ENCODE measurements around the gene PAX8. TPM values are rescaled to one million over a fixed set of nuclear protein-coding genes. Genes with fewer than 3 reads are reported as not detected.
A peak's percentile ranks its signal among the peaks of the same experiment; 100 is the strongest.

Gene PAX8
- total RNA-seq, 1 donor from 2014 or later = 56.9 TPM

GRCh38 chr2:113192459-113193100, 86.1 kb downstream of the PAX8 start:
- Mint-ChIP-seq H3K27ac (no peak overlapping the region), H3K4me1 (ENCODE audit: unreplicated experiment) (no peaks in the 10 kb centered on the region), H3K9me3 (no peaks in the 10 kb centered on the region), H3K36me3 (no peaks in the 10 kb centered on the region), H3K4me3 (no peak overlapping the region), H3K27me3 (no peaks in the 10 kb centered on the region)
- TF ChIP-seq CTCF (conservative IDR thresholded peaks at IDR 0.05) = no peak
- DNase-seq (ENCODE audit: extremely low spot score, unreplicated experiment) = no peak

GRCh38 chr2:113190871-113191270, 87.8 kb downstream of the PAX8 start:
- TF ChIP-seq CTCF (conservative IDR thresholded peaks at IDR 0.05) = no peak
- no peak for DNase-seq (ENCODE audit: extremely low spot score, unreplicated experiment)
- H3K27ac Mint-ChIP-seq = no peak overlapping the region
- no peak overlapping the region for H3K4me3 Mint-ChIP-seq
- H3K27me3 Mint-ChIP-seq = no peaks in the 10 kb centered on the region
- H3K9me3 Mint-ChIP-seq = no peaks in the 10 kb centered on the region
- no peaks in the 10 kb centered on the region for H3K4me1 Mint-ChIP-seq (ENCODE audit: unreplicated experiment)
- no peaks in the 10 kb centered on the region for H3K36me3 Mint-ChIP-seq

- Mint-ChIP-seq H3K4me3 (no peak overlapping the region), H3K27me3 (no peaks in the 10 kb centered on the region), H3K36me3 (no peaks in the 10 kb centered on the region), H3K4me1 (ENCODE audit: unreplicated experiment) (peaks cover 5% of the 10 kb centered on the region), H3K27ac (peak overlapping the region; percentile 78), H3K9me3 (no peaks in the 10 kb centered on the region)
- DNase-seq (ENCODE audit: extremely low spot score, unreplicated experiment) = no peak
- no peak for TF ChIP-seq CTCF (conservative IDR thresholded peaks at IDR 0.05)
Measured at GRCh38 chr2:113187771-113188170, 91.0 kb downstream of the PAX8 start.

- Mint-ChIP-seq H3K36me3 (no peaks in the 10 kb centered on the region), H3K27me3 (no peaks in the 10 kb centered on the region), H3K9me3 (no peaks in the 10 kb centered on the region)
Measured at GRCh38 chr2:113186433-113186796, 92.3 kb downstream of the PAX8 start.

GRCh38 chr2:113185664-113186432, 92.9 kb downstream of the PAX8 start:
- Mint-ChIP-seq H3K4me3 (no peak overlapping the region), H3K36me3 (no peaks in the 10 kb centered on the region), H3K9me3 (no peaks in the 10 kb centered on the region), H3K4me1 (ENCODE audit: unreplicated experiment) (peaks cover 6% of the 10 kb centered on the region), H3K27ac (no peak overlapping the region), H3K27me3 (no peaks in the 10 kb centered on the region)
- no peak for DNase-seq (ENCODE audit: extremely low spot score, unreplicated experiment)
- no peak for TF ChIP-seq CTCF (conservative IDR thresholded peaks at IDR 0.05)

More at GRCh38 chr2:113186433-113186796, 92.3 kb downstream of the PAX8 start:
- H3K4me3 Mint-ChIP-seq = no peak overlapping the region
- H3K27ac Mint-ChIP-seq = no peak overlapping the region
- TF ChIP-seq CTCF (conservative IDR thresholded peaks at IDR 0.05) = no peak
- no peak for DNase-seq (ENCODE audit: extremely low spot score, unreplicated experiment)
- peaks cover 5% of the 10 kb centered on the region for H3K4me1 Mint-ChIP-seq (ENCODE audit: unreplicated experiment)
